Activated naive CD8-positive, alpha-beta T cell treated with anti-CD3 and anti-CD28 coated beads, Interleukin-2, amount 50 U/mL, for 24 hours (primary cell): ENCODE results near the gene SPATA13.

ENCODE experiments used
- ATAC-seq: fragments of 150-1000 bp; cut with Tn5 transposase; one replicate; pipeline ENCODE4 v1.10.0; 2021
- DNase-seq: peaks from one replicate; pipeline ENCODE4 v3.0.0; 2021
- H3K27ac Mint-ChIP-seq: one replicate; pipeline ENCODE4 v1.8.0; 2021; ENCODE audit warnings: mild to moderate bottlenecking, mixed read lengths
- H3K27me3 Mint-ChIP-seq: one replicate; pipeline ENCODE4 v1.8.0; 2021; ENCODE audit warnings: mixed read lengths
- H3K36me3 Mint-ChIP-seq: one replicate; pipeline ENCODE4 v1.8.0; 2021; ENCODE audit warnings: low read depth, mixed read lengths
- H3K4me1 Mint-ChIP-seq: one replicate; pipeline ENCODE4 v1.8.0; 2021; ENCODE audit warnings: mixed read lengths
- H3K4me3 Mint-ChIP-seq: one replicate; pipeline ENCODE4 v1.8.0; 2021; ENCODE audit warnings: mild to moderate bottlenecking, moderate library complexity, mixed read lengths
- H3K9me3 Mint-ChIP-seq: one replicate; pipeline ENCODE4 v1.8.0; 2021; ENCODE audit warnings: mixed read lengths

The SPATA13 gene

DNA sequence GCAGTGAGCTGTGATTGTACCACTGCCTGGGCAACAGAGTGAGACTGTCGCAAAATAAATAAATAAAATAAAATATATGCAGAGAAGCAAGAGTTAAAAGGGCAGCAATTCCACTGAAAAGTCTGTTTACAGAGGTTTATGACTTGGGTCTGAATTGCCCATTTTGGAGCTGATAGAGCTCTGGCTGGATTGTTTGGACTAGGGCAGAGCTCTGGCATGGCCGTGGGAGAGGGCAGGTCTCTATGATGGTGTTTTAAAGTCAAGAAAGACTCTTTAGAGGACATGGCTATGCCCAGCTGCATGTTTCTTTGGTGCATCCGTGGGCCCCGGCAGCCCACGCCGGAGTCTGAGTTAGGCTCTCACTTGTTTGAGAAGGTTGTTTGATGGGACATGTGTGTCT is 84.3 kb downstream of the SPATA13 start:
- Mint-ChIP-seq H3K4me3 (no peak overlapping the region), H3K27ac (no peak overlapping the region), H3K36me3 (peaks cover 2% of the 10 kb centered on the region), H3K9me3 (no peaks in the 10 kb centered on the region), H3K27me3 (no peaks in the 10 kb centered on the region), H3K4me1 (peaks cover 19% of the 10 kb centered on the region)
- ATAC-seq = no peak
- DNase-seq = no peak

DNA sequence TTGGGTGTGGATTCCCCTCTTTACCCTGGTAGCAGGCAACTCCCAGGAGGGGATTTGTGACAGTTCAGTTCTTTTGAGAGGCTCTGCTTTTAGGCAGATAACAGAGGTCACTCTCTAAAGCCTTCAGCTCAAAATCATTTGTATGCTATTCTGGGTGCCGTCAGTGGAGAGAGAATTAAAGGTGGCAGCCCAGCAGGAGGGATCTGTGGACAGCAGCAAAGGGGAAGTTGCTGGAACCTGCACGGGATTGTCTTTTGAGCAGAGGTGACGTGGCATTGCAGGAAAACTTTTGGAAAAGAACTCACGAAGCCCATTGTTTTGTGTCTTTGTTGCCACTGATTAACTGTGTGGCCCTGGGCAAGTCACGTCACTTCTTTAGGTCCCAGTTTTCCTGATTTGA is 86.5 kb downstream of the SPATA13 start:
- no peak for ATAC-seq
- Mint-ChIP-seq H3K4me3 (no peak overlapping the region), H3K9me3 (no peaks in the 10 kb centered on the region), H3K27ac (peak overlapping the region; percentile 43), H3K36me3 (peaks cover 12% of the 10 kb centered on the region), H3K4me1 (peaks cover 34% of the 10 kb centered on the region), H3K27me3 (no peaks in the 10 kb centered on the region)
- DNase-seq = no peak

DNA sequence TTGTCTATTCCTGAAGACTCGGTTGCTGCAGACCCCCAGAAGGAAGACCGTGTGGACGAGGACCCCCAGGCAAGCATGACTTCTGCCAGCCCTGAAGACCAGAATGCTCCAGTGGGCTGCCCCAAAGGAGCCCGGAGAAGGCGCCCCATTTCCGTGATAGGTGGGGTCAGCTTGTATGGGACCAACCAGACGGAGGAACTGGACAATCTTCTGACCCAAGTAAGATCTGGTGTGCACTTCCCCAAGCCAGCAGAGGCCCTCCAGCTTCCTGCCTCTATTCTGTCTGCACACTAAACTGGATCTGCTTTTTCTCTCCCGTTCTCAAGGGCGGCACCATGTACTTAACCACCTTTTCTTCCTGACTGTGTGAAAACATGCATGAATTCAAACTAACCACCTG is 89.1 kb downstream of the SPATA13 start:
- Mint-ChIP-seq H3K4me1 (peaks cover 60% of the 10 kb centered on the region), H3K27me3 (no peaks in the 10 kb centered on the region), H3K9me3 (no peaks in the 10 kb centered on the region), H3K27ac (peak overlapping the region; percentile 95), H3K36me3 (peaks cover 28% of the 10 kb centered on the region), H3K4me3 (peak overlapping the region; percentile 86)
- DNase-seq (no peak), ATAC-seq (no peak)

DNA sequence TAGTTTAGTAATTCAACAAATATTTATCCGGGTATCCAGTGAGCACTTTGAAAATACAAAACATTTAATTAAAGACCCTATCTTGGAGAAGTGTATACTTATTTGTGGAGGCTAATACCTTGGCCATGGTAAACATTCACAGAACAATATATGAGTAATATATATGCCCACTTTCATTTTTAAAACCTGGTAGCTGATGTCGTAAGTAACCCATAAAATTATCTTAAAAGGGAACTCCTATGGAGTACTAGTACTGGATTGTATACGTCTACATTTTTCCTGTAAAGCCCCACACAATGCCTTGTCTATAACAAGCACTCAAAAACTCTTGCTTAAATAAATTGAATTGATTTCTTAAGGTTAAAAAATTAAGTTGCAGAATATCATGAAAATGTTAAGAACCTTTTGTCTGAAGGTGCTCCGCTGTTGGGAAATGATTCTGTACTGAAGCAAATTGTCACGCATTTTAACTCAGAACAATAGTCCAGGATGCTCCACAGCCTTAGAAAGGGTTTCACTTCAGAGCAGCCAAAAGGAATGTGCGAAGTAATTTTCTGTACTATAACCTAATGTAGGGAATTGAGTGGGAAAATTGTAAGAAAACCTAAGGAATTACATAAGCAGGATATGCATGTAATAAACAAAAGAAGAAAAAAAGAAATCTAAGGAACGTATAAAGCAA is 90.0 kb downstream of the SPATA13 start:
- H3K27ac Mint-ChIP-seq = peak overlapping the region; percentile 95
- no peaks in the 10 kb centered on the region for H3K27me3 Mint-ChIP-seq
- H3K4me1 Mint-ChIP-seq = peaks cover 69% of the 10 kb centered on the region
- peak overlapping the region; percentile 86 for H3K4me3 Mint-ChIP-seq
- ATAC-seq (no peak), DNase-seq (no peak)
- no peaks in the 10 kb centered on the region for H3K9me3 Mint-ChIP-seq
- H3K36me3 Mint-ChIP-seq = peaks cover 35% of the 10 kb centered on the region

DNA sequence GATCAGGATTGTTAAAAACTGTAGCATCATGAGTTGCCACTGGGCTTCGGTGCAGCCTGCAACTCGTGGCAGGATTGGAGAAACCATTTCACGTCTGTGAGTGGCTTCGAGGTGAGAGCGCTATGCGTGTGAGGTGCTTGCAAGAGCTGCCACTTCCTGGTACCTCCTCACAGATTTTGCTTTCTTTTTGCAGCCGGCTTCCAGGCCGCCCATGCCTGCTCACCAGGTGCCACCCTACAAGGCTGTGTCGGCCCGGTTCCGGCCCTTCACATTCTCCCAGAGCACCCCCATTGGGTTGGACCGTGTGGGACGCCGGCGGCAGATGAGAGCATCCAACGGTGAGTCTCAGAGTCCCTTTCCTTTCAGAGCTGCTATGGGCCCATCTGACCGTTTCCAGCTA is 91.0 kb downstream of the SPATA13 start:
- Mint-ChIP-seq H3K4me1 (peaks cover 72% of the 10 kb centered on the region), H3K36me3 (peaks cover 41% of the 10 kb centered on the region), H3K9me3 (no peaks in the 10 kb centered on the region), H3K27ac (peak overlapping the region; percentile 95), H3K27me3 (no peaks in the 10 kb centered on the region), H3K4me3 (peak overlapping the region; percentile 86)
- peak; percentile 63 for DNase-seq
- ATAC-seq = peak; percentile 75

GRCh38 chr13:24252136-24252535 is 91.6 kb downstream of the SPATA13 start:
- Mint-ChIP-seq H3K4me1 (peaks cover 74% of the 10 kb centered on the region), H3K4me3 (peak overlapping the region; percentile 86), H3K9me3 (no peaks in the 10 kb centered on the region), H3K36me3 (peaks cover 45% of the 10 kb centered on the region), H3K27ac (peak overlapping the region; percentile 95), H3K27me3 (no peaks in the 10 kb centered on the region)
- DNase-seq = no peak
- peak; percentile 42 for ATAC-seq

GRCh38 chr13:24253520-24254145 is 93.1 kb downstream of the SPATA13 start:
- Mint-ChIP-seq H3K9me3 (no peaks in the 10 kb centered on the region), H3K4me3 (peak overlapping the region; percentile 86), H3K36me3 (peaks cover 55% of the 10 kb centered on the region), H3K27ac (peak overlapping the region; percentile 95), H3K4me1 (peaks cover 84% of the 10 kb centered on the region), H3K27me3 (no peaks in the 10 kb centered on the region)
- DNase-seq = no peak
- no peak for ATAC-seq

DNA sequence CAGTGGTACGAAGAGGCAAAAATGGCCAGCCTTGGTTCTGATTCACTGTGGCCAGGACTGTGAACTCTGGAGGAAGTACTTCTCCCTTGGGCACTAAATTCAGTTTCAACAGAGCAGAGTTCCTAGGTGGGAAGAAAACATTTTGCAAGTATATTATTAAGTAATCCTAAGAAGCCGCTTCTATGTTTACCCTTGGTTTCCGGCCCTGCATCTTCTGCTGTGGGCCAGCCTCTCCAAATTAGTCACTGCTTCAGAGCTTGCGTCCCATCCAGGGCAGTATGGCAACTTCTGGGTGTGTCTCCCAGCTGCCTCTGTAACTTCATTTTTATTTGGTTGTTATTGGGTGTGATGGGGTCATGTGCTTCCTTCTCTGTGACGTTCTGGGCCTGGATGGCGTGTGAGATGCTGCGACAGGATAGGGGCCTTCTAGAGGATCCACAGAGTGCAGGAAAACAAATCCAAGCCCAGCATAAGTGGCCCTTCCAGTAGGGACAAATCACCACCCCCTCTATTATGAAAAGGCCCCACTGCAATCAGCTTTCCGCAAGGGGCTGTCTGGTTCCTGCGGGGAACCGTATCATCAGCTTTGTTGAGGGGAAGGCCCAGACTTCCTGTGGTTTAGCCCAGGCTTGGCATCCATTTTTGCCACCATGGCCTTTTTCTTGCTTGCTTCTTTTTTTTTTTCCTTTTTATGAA is 93.8 kb downstream of the SPATA13 start:
- Mint-ChIP-seq H3K4me3 (peak overlapping the region; percentile 86), H3K27ac (peak overlapping the region; percentile 95), H3K27me3 (no peaks in the 10 kb centered on the region), H3K9me3 (no peaks in the 10 kb centered on the region), H3K4me1 (peaks cover 87% of the 10 kb centered on the region), H3K36me3 (peaks cover 57% of the 10 kb centered on the region)
- ATAC-seq (peak; percentile 67), DNase-seq (peak; percentile 59)

DNA sequence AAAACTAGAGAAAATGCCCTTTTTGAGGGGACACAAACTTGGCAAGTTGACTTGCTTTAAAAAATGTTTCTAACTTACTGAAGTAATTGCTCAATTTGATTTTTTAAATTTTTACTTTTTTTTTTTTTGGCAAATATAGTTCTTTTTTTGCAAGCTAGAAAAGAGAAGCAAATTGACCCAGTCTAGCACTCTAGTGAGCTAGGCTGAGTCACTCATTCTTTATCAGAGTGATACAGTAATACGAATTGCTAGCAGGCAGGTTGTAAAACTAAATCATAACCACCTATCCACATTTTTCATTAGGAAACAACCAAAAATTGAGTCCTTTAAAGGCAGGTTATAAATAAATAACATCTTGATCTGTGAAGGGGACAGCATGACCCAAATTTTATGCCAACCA is 97.0 kb downstream of the SPATA13 start:
- Mint-ChIP-seq H3K4me1 (peaks cover 90% of the 10 kb centered on the region), H3K27me3 (no peaks in the 10 kb centered on the region), H3K4me3 (no peak overlapping the region), H3K9me3 (no peaks in the 10 kb centered on the region), H3K36me3 (peaks cover 56% of the 10 kb centered on the region), H3K27ac (peak overlapping the region; percentile 61)
- DNase-seq (no peak), ATAC-seq (no peak)

DNA sequence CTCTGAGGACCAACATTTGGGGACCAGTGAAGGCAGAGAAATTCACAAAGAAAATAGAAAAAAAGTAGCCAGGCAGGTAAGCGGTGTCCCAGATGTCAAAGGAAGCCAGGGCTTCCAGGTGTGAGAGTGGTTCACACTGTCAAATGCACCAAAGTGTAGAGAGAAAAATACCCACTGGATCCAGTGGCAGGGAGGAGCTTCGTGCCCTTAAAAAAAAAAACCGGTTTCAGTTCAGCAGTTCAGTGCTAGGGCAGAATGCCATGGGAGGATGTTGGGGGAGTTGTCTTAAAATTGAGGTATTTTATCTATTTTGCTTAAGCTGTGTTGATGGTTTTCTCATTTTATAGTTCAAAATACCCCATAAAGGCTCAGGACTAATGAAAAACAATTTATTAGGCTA is 101.0 kb downstream of the SPATA13 start:
- Mint-ChIP-seq H3K4me1 (peaks cover 90% of the 10 kb centered on the region), H3K9me3 (no peaks in the 10 kb centered on the region), H3K4me3 (peak overlapping the region; percentile 9), H3K36me3 (peaks cover 34% of the 10 kb centered on the region), H3K27ac (peak overlapping the region; percentile 79), H3K27me3 (no peaks in the 10 kb centered on the region)
- peak; percentile 40 for ATAC-seq
- DNase-seq = no peak

DNA sequence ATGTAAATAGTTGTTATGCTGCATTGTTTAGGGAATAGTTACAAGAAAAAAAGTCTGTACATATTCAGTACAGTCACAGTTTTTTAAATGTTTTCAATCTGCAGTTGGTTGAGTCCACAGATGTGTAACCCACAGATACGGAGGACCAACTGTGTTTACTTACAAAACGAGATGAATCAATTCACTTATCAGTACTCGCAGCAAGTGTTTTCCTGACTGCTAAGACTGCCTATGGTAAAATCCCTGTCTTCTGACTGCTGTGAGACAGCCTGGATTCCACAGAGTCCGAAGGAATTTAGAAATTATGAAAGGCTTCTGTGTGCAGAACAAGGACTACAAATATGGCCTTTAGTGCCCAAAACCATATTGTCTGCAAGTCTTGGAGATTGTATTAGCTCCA is 103.1 kb downstream of the SPATA13 start:
- Mint-ChIP-seq H3K9me3 (no peaks in the 10 kb centered on the region), H3K4me1 (peaks cover 92% of the 10 kb centered on the region), H3K36me3 (peaks cover 24% of the 10 kb centered on the region), H3K27ac (peak overlapping the region; percentile 92), H3K27me3 (no peaks in the 10 kb centered on the region), H3K4me3 (peak overlapping the region; percentile 72)
- ATAC-seq (no peak), DNase-seq (no peak)

- H3K27me3 Mint-ChIP-seq = no peaks in the 10 kb centered on the region
- peak overlapping the region; percentile 92 for H3K27ac Mint-ChIP-seq
- H3K36me3 Mint-ChIP-seq = peaks cover 21% of the 10 kb centered on the region
- DNase-seq (peak; percentile 76), ATAC-seq (peak; percentile 99)
- peak overlapping the region; percentile 72 for H3K4me3 Mint-ChIP-seq
- peaks cover 92% of the 10 kb centered on the region for H3K4me1 Mint-ChIP-seq
- no peaks in the 10 kb centered on the region for H3K9me3 Mint-ChIP-seq
Observed at GRCh38 chr13:24264976-24265375, 104.5 kb downstream of the SPATA13 start.

- Mint-ChIP-seq H3K27me3 (no peaks in the 10 kb centered on the region), H3K27ac (peak overlapping the region; percentile 92), H3K9me3 (no peaks in the 10 kb centered on the region), H3K36me3 (peaks cover 16% of the 10 kb centered on the region), H3K4me1 (peaks cover 92% of the 10 kb centered on the region), H3K4me3 (peak overlapping the region; percentile 72)
- DNase-seq (no peak), ATAC-seq (no peak)
Observed at GRCh38 chr13:24265453-24265852, 104.9 kb downstream of the SPATA13 start.

- DNase-seq (no peak), ATAC-seq (no peak)
- Mint-ChIP-seq H3K27me3 (no peaks in the 10 kb centered on the region), H3K27ac (peak overlapping the region; percentile 96), H3K9me3 (no peaks in the 10 kb centered on the region), H3K4me1 (peaks cover 92% of the 10 kb centered on the region), H3K36me3 (peaks cover 10% of the 10 kb centered on the region), H3K4me3 (peak overlapping the region; percentile 79)
Observed at GRCh38 chr13:24267274-24267673, 106.8 kb downstream of the SPATA13 start.

DNA sequence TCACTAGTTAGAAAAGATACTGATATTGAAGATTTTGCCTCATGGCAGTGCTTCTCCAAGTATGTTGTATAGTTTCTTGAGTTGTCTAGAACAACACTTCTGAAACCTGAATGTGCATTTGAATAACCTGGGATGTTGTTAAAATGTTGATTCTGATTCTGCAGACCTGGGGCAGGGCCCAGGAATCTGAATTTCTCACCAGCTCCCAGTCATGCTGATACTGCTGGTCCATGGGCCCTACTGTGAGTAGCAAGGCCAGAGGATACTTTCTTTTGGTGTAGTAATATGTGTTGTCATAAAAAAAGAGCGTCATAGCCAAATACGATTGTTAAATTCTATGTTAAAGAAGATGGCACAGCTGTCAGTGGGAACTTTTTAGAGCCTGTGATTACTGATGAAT is 107.3 kb downstream of the SPATA13 start:
- H3K9me3 Mint-ChIP-seq = no peaks in the 10 kb centered on the region
- DNase-seq = no peak
- peak overlapping the region; percentile 96 for H3K27ac Mint-ChIP-seq
- peaks cover 13% of the 10 kb centered on the region for H3K36me3 Mint-ChIP-seq
- peaks cover 93% of the 10 kb centered on the region for H3K4me1 Mint-ChIP-seq
- H3K4me3 Mint-ChIP-seq = peak overlapping the region; percentile 79
- ATAC-seq = no peak
- no peaks in the 10 kb centered on the region for H3K27me3 Mint-ChIP-seq
